ENCODE data around the gene NRP2. TPM values are rescaled to one million over a fixed set of nuclear protein-coding genes. Genes with fewer than 3 reads are reported as not detected.

NRP2 gene
- total RNA-seq, 2 experiments from 2014 or later, result 1.5 to 3.8 TPM

GRCh38 chr2:205762881-205763280 lies 80.6 kb downstream of the NRP2 start:
- ATAC-seq (peak; percentile 55), DNase-seq (no peak)
- peaks cover 3% of the 10 kb centered on the region for H3K4me1 Mint-ChIP-seq
- no peak overlapping the region for H3K27ac Mint-ChIP-seq
- H3K4me3 Mint-ChIP-seq, result no peak overlapping the region
- H3K36me3 Mint-ChIP-seq (ENCODE audit: low read depth), result no peaks in the 10 kb centered on the region
- CTCF ChIA-PET, result interaction anchor here (0.6 to 1.8 kb wide), 5 partner anchors 78 to 850 kb away, joined by 3 to 5 read pairs (median 3); no protein-coding TSS in a partner anchor
- no peaks in the 10 kb centered on the region for H3K9me3 Mint-ChIP-seq (ENCODE audit: low read depth)
- POLR2A ChIA-PET, result no interaction called here
- H3K27me3 Mint-ChIP-seq, result peaks cover 20% of the 10 kb centered on the region
- intact Hi-C loops (cut with DNase I, micrococcal nuclease), result no loop called here

GRCh38 chr2:205763708-205764211 lies 81.5 kb downstream of the NRP2 start:
- H3K4me3 Mint-ChIP-seq, result no peak overlapping the region
- H3K36me3 Mint-ChIP-seq (ENCODE audit: low read depth), result no peaks in the 10 kb centered on the region
- H3K27me3 Mint-ChIP-seq, result peaks cover 20% of the 10 kb centered on the region
- POLR2A ChIA-PET, result no interaction called here
- DNase-seq (peak; percentile 65), ATAC-seq (peak; percentile 49)
- H3K9me3 Mint-ChIP-seq (ENCODE audit: low read depth), result no peaks in the 10 kb centered on the region
- intact Hi-C loops (cut with DNase I, micrococcal nuclease), result no loop called here
- CTCF ChIA-PET, result interaction anchor here (1.0 to 1.8 kb wide), 2 partner anchors 10 to 162 kb away, joined by 4 to 5 read pairs; no protein-coding TSS in a partner anchor
- peaks cover 3% of the 10 kb centered on the region for H3K4me1 Mint-ChIP-seq
- H3K27ac Mint-ChIP-seq, result no peak overlapping the region

DNA sequence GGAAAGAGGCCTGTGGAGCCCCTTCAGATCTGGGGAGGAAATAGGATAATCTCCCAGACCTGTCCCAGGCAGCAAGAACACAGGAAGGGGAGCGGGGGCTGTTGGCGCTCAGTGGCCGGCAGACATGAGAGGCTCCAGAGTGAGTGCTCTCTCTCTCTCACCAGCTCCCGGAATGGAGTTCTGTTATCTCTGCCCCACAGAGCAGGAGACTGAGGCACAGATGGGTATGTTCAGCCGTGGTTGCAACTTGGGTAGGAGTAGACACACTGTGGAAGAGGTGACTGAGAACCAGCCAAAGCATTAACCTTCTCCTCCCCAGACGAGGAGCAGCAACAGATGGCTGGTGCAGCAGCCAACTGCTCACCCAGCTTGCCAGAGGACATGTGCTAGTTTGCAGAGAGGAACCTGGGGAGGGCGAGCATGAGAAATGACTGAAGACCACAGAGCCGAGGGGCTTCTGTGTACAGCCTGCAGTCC lies 82.0 kb downstream of the NRP2 start:
- no peak overlapping the region for H3K4me3 Mint-ChIP-seq
- peaks cover 20% of the 10 kb centered on the region for H3K27me3 Mint-ChIP-seq
- peaks cover 5% of the 10 kb centered on the region for H3K4me1 Mint-ChIP-seq
- POLR2A ChIA-PET, result no interaction called here
- no peaks in the 10 kb centered on the region for H3K9me3 Mint-ChIP-seq (ENCODE audit: low read depth)
- no peak for ATAC-seq
- DNase-seq, result no peak
- intact Hi-C loops (cut with DNase I, micrococcal nuclease), result no loop called here
- no peak overlapping the region for H3K27ac Mint-ChIP-seq
- no peaks in the 10 kb centered on the region for H3K36me3 Mint-ChIP-seq (ENCODE audit: low read depth)
- CTCF ChIA-PET, result interaction anchor here (1.0 to 1.8 kb wide), 3 partner anchors 10 to 162 kb away, joined by 3 to 5 read pairs (median 4); no protein-coding TSS in a partner anchor

DNA sequence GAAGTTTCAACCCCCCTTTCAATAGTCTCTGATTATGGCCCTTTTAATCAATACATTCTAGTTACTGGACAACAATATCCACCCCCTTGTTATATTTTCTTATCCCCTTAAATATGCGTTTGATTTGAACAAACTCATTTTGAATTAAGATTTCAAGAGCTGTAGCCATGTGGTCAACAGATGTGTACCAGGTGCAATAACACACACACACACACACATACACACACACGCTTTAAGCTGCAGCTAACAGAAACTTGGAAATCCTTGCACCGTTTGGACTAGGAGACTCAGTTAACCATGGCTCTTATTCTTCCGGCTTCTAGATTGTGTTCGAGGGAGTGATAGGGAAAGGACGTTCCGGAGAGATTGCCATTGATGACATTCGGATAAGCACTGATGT lies 82.8 kb downstream of the NRP2 start:
- ATAC-seq, result no peak
- H3K9me3 Mint-ChIP-seq (ENCODE audit: low read depth), result no peaks in the 10 kb centered on the region

DNA sequence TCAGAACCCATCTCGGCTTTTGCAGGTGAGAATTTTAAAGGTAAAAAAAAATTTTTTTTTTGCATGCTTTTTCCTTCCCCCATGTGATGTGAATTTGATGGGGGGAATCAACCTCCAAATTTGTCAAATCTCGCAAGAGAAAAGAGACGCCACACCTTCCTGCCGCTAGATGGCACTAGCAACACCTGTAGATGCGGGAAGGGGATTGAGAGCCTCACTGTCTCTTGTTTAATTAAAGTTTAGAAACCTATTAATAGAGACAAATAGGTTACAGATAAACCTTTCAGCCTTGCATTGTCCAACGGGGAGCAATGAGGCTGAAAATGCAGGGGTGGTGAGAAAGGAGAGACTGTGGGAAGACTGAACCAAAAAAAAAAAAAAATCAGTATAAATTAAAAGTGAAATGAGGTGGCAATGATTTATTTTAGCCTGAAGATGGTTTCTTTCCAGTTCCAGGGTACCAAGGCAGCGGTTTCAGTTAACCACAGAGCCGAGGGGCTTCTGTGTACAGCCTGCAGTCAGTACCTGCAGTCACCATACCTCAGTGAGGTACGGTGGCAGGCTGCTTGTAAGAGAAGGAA lies 84.6 kb downstream of the NRP2 start:
- H3K27me3 Mint-ChIP-seq, result peaks cover 20% of the 10 kb centered on the region
- ATAC-seq (peak; percentile 40), DNase-seq (peak; percentile 76)
- no peaks in the 10 kb centered on the region for H3K36me3 Mint-ChIP-seq (ENCODE audit: low read depth)
- CTCF ChIA-PET, result no interaction called here
- H3K4me1 Mint-ChIP-seq, result peaks cover 13% of the 10 kb centered on the region
- no peak overlapping the region for H3K4me3 Mint-ChIP-seq
- POLR2A ChIA-PET, result no interaction called here
- H3K27ac Mint-ChIP-seq, result no peak overlapping the region
- H3K9me3 Mint-ChIP-seq (ENCODE audit: low read depth), result no peaks in the 10 kb centered on the region
- intact Hi-C loops (cut with DNase I, micrococcal nuclease), result loop anchor here (1.0 to 5.0 kb wide), 6 partner anchors 46 to 180 kb away; no protein-coding TSS in a partner anchor

More for the DNA sequence above, 82.8 kb downstream of the NRP2 start:
- intact Hi-C loops (cut with DNase I, micrococcal nuclease), result loop anchor here in 1 of 2 experiments (5.0 kb wide), 1 partner anchor 182 kb away; no protein-coding TSS in a partner anchor
- H3K4me1 Mint-ChIP-seq, result peaks cover 13% of the 10 kb centered on the region
- peaks cover 20% of the 10 kb centered on the region for H3K27me3 Mint-ChIP-seq
- no peak for DNase-seq
- H3K36me3 Mint-ChIP-seq (ENCODE audit: low read depth), result no peaks in the 10 kb centered on the region
- H3K4me3 Mint-ChIP-seq, result no peak overlapping the region
- H3K27ac Mint-ChIP-seq, result no peak overlapping the region
- ChIA-PET POLR2A (no interaction called here), CTCF (interaction anchor here (0.7 to 1.0 kb wide), 3 partner anchors 118 to 323 kb away, joined by 3 read pairs; no protein-coding TSS in a partner anchor)

GRCh38 chr2:205767617-205768016 lies 85.3 kb downstream of the NRP2 start:
- intact Hi-C loops (cut with DNase I, micrococcal nuclease), result loop anchor here (2.0 to 5.0 kb wide), 3 partner anchors 117 to 180 kb away; no protein-coding TSS in a partner anchor
- no peak overlapping the region for H3K4me3 Mint-ChIP-seq
- ChIA-PET CTCF (interaction anchor here (0.6 kb wide), 1 partner anchor 47 kb away, joined by 3 read pairs; no protein-coding TSS in a partner anchor), POLR2A (no interaction called here)
- no peak overlapping the region for H3K27ac Mint-ChIP-seq
- no peak for ATAC-seq
- peaks cover 13% of the 10 kb centered on the region for H3K4me1 Mint-ChIP-seq
- H3K36me3 Mint-ChIP-seq (ENCODE audit: low read depth), result no peaks in the 10 kb centered on the region
- peaks cover 18% of the 10 kb centered on the region for H3K27me3 Mint-ChIP-seq
- no peak for DNase-seq
- H3K9me3 Mint-ChIP-seq (ENCODE audit: low read depth), result no peaks in the 10 kb centered on the region

DNA sequence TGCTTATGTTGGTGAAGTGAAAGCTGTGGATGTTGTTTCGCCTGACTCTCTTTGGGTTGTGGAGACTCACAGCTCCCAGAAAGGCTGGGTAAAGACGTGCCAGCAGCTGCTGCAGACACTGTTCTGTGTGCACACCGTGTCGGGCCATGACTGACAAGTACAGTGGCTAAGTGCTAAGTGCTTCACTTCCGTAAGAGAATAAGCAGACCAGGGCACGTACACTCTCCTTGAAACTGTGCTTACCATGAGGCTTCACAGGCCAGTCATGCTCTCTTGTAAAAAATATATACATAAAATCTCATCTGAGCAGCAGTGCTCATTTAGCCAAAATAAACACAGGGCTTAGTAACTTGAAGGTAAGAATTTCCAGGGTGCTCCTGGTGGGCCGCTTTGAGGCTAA lies 86.0 kb downstream of the NRP2 start:
- Mint-ChIP-seq H3K36me3 (ENCODE audit: low read depth) (no peaks in the 10 kb centered on the region), H3K27ac (no peak overlapping the region), H3K4me3 (no peak overlapping the region), H3K4me1 (peaks cover 13% of the 10 kb centered on the region), H3K27me3 (peaks cover 20% of the 10 kb centered on the region), H3K9me3 (ENCODE audit: low read depth) (no peaks in the 10 kb centered on the region)
- intact Hi-C loops (cut with DNase I, micrococcal nuclease), result loop anchor here in 1 of 2 experiments (5.0 kb wide), 1 partner anchor 179 kb away; no protein-coding TSS in a partner anchor
- DNase-seq (no peak), ATAC-seq (no peak)
- ChIA-PET POLR2A (no interaction called here), CTCF (interaction anchor here (0.6 to 0.9 kb wide), 2 partner anchors 44 to 48 kb away, joined by 3 read pairs; no protein-coding TSS in a partner anchor)

DNA sequence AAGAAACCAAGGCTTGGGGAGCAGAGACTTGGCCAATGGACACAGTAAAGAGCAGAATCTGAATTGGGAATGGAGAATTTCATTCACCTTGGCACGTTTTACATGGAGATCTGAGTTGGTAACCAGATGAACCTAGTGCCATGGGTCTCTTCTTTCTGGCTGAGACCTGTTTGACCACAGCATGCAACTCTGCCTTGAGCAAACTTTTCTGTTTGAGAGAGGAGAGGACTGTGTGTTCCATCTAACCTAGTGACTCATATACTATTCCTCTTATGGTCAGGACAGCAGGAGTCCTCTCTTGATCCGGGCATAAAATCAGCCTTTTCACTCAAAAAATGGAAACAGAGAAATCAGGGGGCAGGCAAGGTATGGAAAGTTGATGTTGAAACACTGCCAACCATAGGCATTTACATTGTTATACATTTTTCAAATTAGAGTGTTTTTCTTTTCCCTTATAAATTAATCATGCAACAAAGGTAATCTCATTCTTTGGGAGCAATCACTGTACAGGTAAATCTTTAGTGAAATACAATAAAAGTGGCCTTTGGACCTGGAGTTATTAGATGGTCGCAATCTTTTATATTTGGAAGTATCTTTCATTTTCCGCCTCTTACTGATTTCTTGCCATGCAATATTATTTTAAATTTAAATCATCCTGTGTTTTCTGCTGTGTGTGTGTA lies 86.7 kb downstream of the NRP2 start:
- DNase-seq, result no peak
- ChIA-PET CTCF (interaction anchor here (0.6 to 1.6 kb wide), 3 partner anchors 12 to 116 kb away, joined by 3 to 6 read pairs (median 4); no protein-coding TSS in a partner anchor), POLR2A (no interaction called here)
- Mint-ChIP-seq H3K27me3 (peaks cover 19% of the 10 kb centered on the region), H3K9me3 (ENCODE audit: low read depth) (no peaks in the 10 kb centered on the region), H3K4me1 (peaks cover 12% of the 10 kb centered on the region), H3K27ac (no peak overlapping the region), H3K4me3 (no peak overlapping the region), H3K36me3 (ENCODE audit: low read depth) (no peaks in the 10 kb centered on the region)
- intact Hi-C loops (cut with DNase I, micrococcal nuclease), result loop anchor here in 1 of 2 experiments (5.0 kb wide), 1 partner anchor 178 kb away; no protein-coding TSS in a partner anchor
- ATAC-seq, result no peak

- H3K27ac Mint-ChIP-seq, result no peak overlapping the region
- POLR2A ChIA-PET, result no interaction called here
- intact Hi-C loops (cut with DNase I, micrococcal nuclease), result loop anchor here in 1 of 2 experiments (5.0 kb wide), 1 partner anchor 178 kb away; no protein-coding TSS in a partner anchor
- ATAC-seq (peak; percentile 16), DNase-seq (peak; percentile 14)
- peaks cover 21% of the 10 kb centered on the region for H3K27me3 Mint-ChIP-seq
- no peak overlapping the region for H3K4me3 Mint-ChIP-seq
- H3K4me1 Mint-ChIP-seq, result peaks cover 11% of the 10 kb centered on the region
- H3K9me3 Mint-ChIP-seq (ENCODE audit: low read depth), result no peaks in the 10 kb centered on the region
- CTCF ChIA-PET, result interaction anchor here (0.6 to 1.6 kb wide), 3 partner anchors 12 to 156 kb away, joined by 3 to 6 read pairs (median 4); no protein-coding TSS in a partner anchor
- H3K36me3 Mint-ChIP-seq (ENCODE audit: low read depth), result no peaks in the 10 kb centered on the region
Measured at GRCh38 chr2:205769495-205769850, 87.2 kb downstream of the NRP2 start.

DNA sequence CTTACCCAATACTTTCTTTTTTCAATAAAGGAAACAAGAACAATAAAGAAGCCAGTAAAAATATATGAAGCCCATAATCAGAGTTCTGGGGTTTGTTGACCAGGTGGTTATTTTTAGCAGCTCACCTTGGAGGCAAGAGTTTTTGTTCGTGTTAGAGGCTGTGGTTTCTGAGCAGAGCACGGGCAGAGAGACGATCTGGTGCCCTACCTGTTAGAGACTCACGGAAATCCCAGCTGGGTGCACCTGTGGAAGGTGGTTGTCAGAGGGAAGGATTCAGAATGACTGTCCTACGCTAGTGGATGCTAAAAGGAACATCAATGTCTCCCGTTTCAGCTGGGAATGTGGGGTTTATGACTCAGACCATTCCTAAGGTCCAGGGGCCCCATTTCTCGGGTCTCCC lies 87.6 kb downstream of the NRP2 start:
- intact Hi-C loops (cut with DNase I, micrococcal nuclease), result loop anchor here in 1 of 2 experiments (5.0 kb wide), 1 partner anchor 177 kb away; no protein-coding TSS in a partner anchor
- POLR2A ChIA-PET, result no interaction called here
- ATAC-seq (no peak), DNase-seq (no peak)
- Mint-ChIP-seq H3K27ac (no peak overlapping the region), H3K36me3 (ENCODE audit: low read depth) (no peaks in the 10 kb centered on the region), H3K4me1 (peaks cover 11% of the 10 kb centered on the region), H3K27me3 (peaks cover 21% of the 10 kb centered on the region), H3K9me3 (ENCODE audit: low read depth) (no peaks in the 10 kb centered on the region), H3K4me3 (no peak overlapping the region)
- CTCF ChIA-PET, result interaction anchor here (0.5 to 1.6 kb wide), 5 partner anchors 11 to 169 kb away, joined by 3 to 6 read pairs (median 3); no protein-coding TSS in a partner anchor

DNA sequence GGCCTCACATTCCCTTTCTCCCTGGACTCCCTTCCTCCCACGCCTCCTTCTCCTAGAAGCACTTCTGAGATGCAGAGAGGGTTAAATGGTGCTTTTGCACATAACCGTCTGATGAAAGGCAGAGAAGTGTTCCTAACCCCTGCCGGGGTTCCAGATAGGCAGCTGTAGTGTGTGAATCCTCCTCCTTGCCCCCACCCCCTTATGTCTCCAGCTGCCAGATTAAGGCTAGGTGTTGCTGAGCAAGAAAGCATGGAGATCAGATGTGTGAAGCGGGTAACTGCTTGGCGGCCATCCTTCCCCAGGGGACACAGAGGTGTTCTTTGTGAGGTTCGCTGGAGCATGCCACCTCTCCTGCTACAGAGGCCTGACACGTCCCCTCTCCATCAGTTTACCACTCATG lies 88.3 kb downstream of the NRP2 start:
- no peaks in the 10 kb centered on the region for H3K36me3 Mint-ChIP-seq (ENCODE audit: low read depth)
- no peak for DNase-seq
- POLR2A ChIA-PET, result no interaction called here
- intact Hi-C loops (cut with DNase I, micrococcal nuclease), result no loop called here
- H3K4me1 Mint-ChIP-seq, result peaks cover 11% of the 10 kb centered on the region
- peaks cover 20% of the 10 kb centered on the region for H3K27me3 Mint-ChIP-seq
- no peak overlapping the region for H3K4me3 Mint-ChIP-seq
- CTCF ChIA-PET, result interaction anchor here (0.5 to 1.6 kb wide), 3 partner anchors 11 to 168 kb away, joined by 3 to 6 read pairs (median 3); no protein-coding TSS in a partner anchor
- no peak for ATAC-seq
- no peak overlapping the region for H3K27ac Mint-ChIP-seq
- no peaks in the 10 kb centered on the region for H3K9me3 Mint-ChIP-seq (ENCODE audit: low read depth)
